T-cell (primary cell): ENCODE results near the gene CSTB. TPM values are rescaled to one million over a fixed set of nuclear protein-coding genes. Genes with fewer than 3 reads are reported as not detected.

Experiments used
- ATAC-seq, 4 experiments: fragments of 200-7000 bp in 3 of 4; fragments of 150-1000 bp in 1 of 4; cut with Tn5 transposase; replicated peaks in 1 of 4; 1 replicate in 3 of 4; 2 replicates in 1 of 4; pipeline ENCODE4 v1.10.0; 2021; ENCODE audit warnings: moderate library complexity in 3 of 4, mild to moderate bottlenecking in 2 of 4, moderate number of reproducible peaks in 1 of 4
- CTCF ChIA-PET, 2 donors: fragments of 300-600 bp; sonication (Branson Sonifier 250); formaldehyde crosslinking; loops; one replicate each; lab custom pipeline; 2022; ENCODE audit warnings: antibody characterized with exemption in 2 of 2; lab: Charles Lee
- POLR2A ChIA-PET, 2 donors: fragments of 300-600 bp; sonication (Branson Sonifier 250); formaldehyde crosslinking; loops; one replicate each; lab custom pipeline; 2022; ENCODE audit warnings: antibody characterized with exemption in 2 of 2; lab: Charles Lee
- DNase-seq, 35 experiments: peaks; one replicate each; pipeline versions ENCODE4 v3.0.0 to v3.0.0-alpha.2; 2013 to 2023
- H3K27ac ChIP-seq: one replicate; pipeline ENCODE4 v1.5.1; 2013; ENCODE audit warnings: low read length
- H3K27me3 ChIP-seq, 2 experiments: replicated peaks in 1 of 2; 1 replicate in 1 of 2; 2 replicates in 1 of 2; pipeline versions ENCODE4 v1.6.1 to v1.7.0; 2013; ENCODE audit warnings: low read length in 1 of 2, mixed read lengths in 1 of 2; ENCODE audit not compliant: control insufficient read depth in 2 of 2, insufficient read depth in 2 of 2; ENCODE audit errors: extremely low read depth in 1 of 2
- H3K36me3 ChIP-seq, 2 donors: 1 replicate in 1 of 2; 2 replicates in 1 of 2; pipeline versions ENCODE4 v1.6.1 to v1.7.0; 2013; ENCODE audit warnings: low read length in 1 of 2; ENCODE audit not compliant: control insufficient read depth in 2 of 2, insufficient read depth in 1 of 2; ENCODE audit errors: extremely low read depth in 1 of 2
- H3K4me1 ChIP-seq, 2 experiments: 1 replicate in 1 of 2; 2 replicates in 1 of 2; pipeline versions ENCODE4 v1.6.1 to v1.7.0; 2013; ENCODE audit warnings: low read length in 2 of 2, mixed read lengths in 1 of 2; ENCODE audit not compliant: insufficient read depth in 2 of 2, control insufficient read depth in 1 of 2; ENCODE audit errors: extremely low read depth in 1 of 2
- H3K4me3 ChIP-seq, 2 donors: 1 replicate in 1 of 2; 2 replicates in 1 of 2; pipeline versions ENCODE4 v1.5.1 to v1.7.0; 2013; ENCODE audit warnings: mild to moderate bottlenecking in 2 of 2, low read length in 1 of 2, moderate library complexity in 1 of 2; ENCODE audit not compliant: control insufficient read depth in 1 of 2; ENCODE audit errors: extremely low read depth in 1 of 2
- H3K9me3 ChIP-seq: 2 replicates; pipeline ENCODE4 v1.7.0; 2013
- H3K27ac Mint-ChIP-seq, 2 donors: one replicate each; pipeline ENCODE4 v1.8.0; 2020 to 2021; ENCODE audit warnings: mild to moderate bottlenecking in 2 of 2, mixed read lengths in 2 of 2
- H3K27me3 Mint-ChIP-seq, 2 donors: one replicate each; pipeline ENCODE4 v1.8.0; 2021 to 2022; ENCODE audit warnings: mixed read lengths in 2 of 2
- H3K36me3 Mint-ChIP-seq: one replicate; pipeline ENCODE4 v1.8.0; 2021; ENCODE audit warnings: mixed read lengths
- H3K4me1 Mint-ChIP-seq, 3 donors: one replicate each; pipeline ENCODE4 v1.8.0; 2020 to 2022; ENCODE audit warnings: mixed read lengths in 3 of 3, mild to moderate bottlenecking in 1 of 3
- H3K4me3 Mint-ChIP-seq, 3 donors: one replicate each; pipeline ENCODE4 v1.8.0; 2020 to 2022; ENCODE audit warnings: mild to moderate bottlenecking in 3 of 3, mixed read lengths in 3 of 3, moderate library complexity in 3 of 3
- H3K9me3 Mint-ChIP-seq, 3 donors: one replicate each; pipeline ENCODE4 v1.8.0; 2020 to 2022; ENCODE audit warnings: mixed read lengths in 3 of 3
- WGBS: methylation state at CpG from one replicate; pipeline ENCODE4 v1.1.5; 2013; ENCODE audit warnings: missing lambda C conversion rate; ENCODE audit not compliant: insufficient coverage; 5-methylcytosine and 5-hydroxymethylcytosine counted together
- total RNA-seq, 35 experiments: library from RNA in 6 of 35; stranded (reverse) in 6 of 35; fragments of 120-200 nt in 1 of 35; gene quantifications; one replicate each; pipeline versions ENCODE4 v1.2.1 to v1.2.4 and lab custom pipeline; 2013 to 2026

The CSTB gene
- total RNA-seq, 5 donors from 2014 or later (not counting 1 experiment from before 2014, with no cell fraction given): 19.0 to 34.7 (median 25.9) TPM

GRCh38 chr21:43770066-43770655, 5.9 kb downstream of the CSTB start:
- no peaks in the 10 kb centered on the region for H3K9me3 ChIP-seq
- H3K27me3 ChIP-seq: peaks cover 0 to 13% of the 10 kb centered on the region in 2 experiments
- peaks cover 2 to 12% of the 10 kb centered on the region in 2 experiments for H3K4me1 ChIP-seq
- H3K9me3 Mint-ChIP-seq: no peaks in the 10 kb centered on the region
- no peak for ATAC-seq
- ChIA-PET CTCF (no interaction called here), POLR2A (no interaction called here)
- no peak overlapping the region for H3K27ac Mint-ChIP-seq
- no peak overlapping the region for H3K4me3 ChIP-seq
- H3K4me3 Mint-ChIP-seq: no peak overlapping the region
- WGBS: 92% methylated on average over 16 of the region's 21 CpGs
- H3K27me3 Mint-ChIP-seq: no peaks in the 10 kb centered on the region
- DNase-seq: no peak
- peaks cover 0 to 20% of the 10 kb centered on the region in 2 donors for H3K36me3 ChIP-seq
- H3K4me1 Mint-ChIP-seq: peaks cover 21 to 22% (median 21%) of the 10 kb centered on the region in 3 donors
- H3K36me3 Mint-ChIP-seq: peaks cover 18% of the 10 kb centered on the region
- no peak overlapping the region for H3K27ac ChIP-seq

- 94% methylated on average over 5 of the region's 11 CpGs for WGBS
- no peak for ATAC-seq
- no peak overlapping the region for H3K27ac ChIP-seq
- peaks cover 14 to 15% (median 15%) of the 10 kb centered on the region in 3 donors for H3K4me1 Mint-ChIP-seq
- no peak overlapping the region for H3K27ac Mint-ChIP-seq
- H3K4me3 Mint-ChIP-seq: no peak overlapping the region
- H3K9me3 ChIP-seq: no peaks in the 10 kb centered on the region
- H3K36me3 Mint-ChIP-seq: peaks cover 18% of the 10 kb centered on the region
- H3K27me3 Mint-ChIP-seq: no peaks in the 10 kb centered on the region
- no peaks in the 10 kb centered on the region for H3K9me3 Mint-ChIP-seq
- H3K36me3 ChIP-seq: peaks cover 0 to 20% of the 10 kb centered on the region in 2 donors
- ChIA-PET POLR2A (no interaction called here), CTCF (interaction anchor here in 1 of 2 donors (0.5 kb wide), 1 partner anchor 495 kb away, joined by 5 read pairs; no protein-coding TSS in a partner anchor)
- H3K27me3 ChIP-seq: peaks cover 0 to 13% of the 10 kb centered on the region in 2 experiments
- DNase-seq: no peak
- H3K4me1 ChIP-seq: peaks cover under 1 to 5% of the 10 kb centered on the region in 2 experiments
- no peak overlapping the region for H3K4me3 ChIP-seq
These were observed 6.7 kb downstream of the CSTB start for GRCh38 chr21:43769325-43769958.

- ChIA-PET CTCF (interaction anchor here in 1 of 2 donors (0.5 kb wide), 1 partner anchor 495 kb away, joined by 5 read pairs; no protein-coding TSS in a partner anchor), POLR2A (no interaction called here)
- Mint-ChIP-seq H3K27me3 (no peaks in the 10 kb centered on the region), H3K27ac (no peak overlapping the region), H3K9me3 (no peaks in the 10 kb centered on the region), H3K36me3 (peaks cover 15% of the 10 kb centered on the region), H3K4me3 (no peak overlapping the region), H3K4me1 (peaks cover 8 to 9% (median 9%) of the 10 kb centered on the region in 3 donors)
- Histone ChIP-seq H3K9me3 (no peaks in the 10 kb centered on the region), H3K4me1 (no peaks in the 10 kb centered on the region), H3K36me3 (peaks cover 0 to 14% of the 10 kb centered on the region in 2 donors), H3K27ac (no peak overlapping the region), H3K27me3 (peaks cover 0 to 13% of the 10 kb centered on the region in 2 experiments), H3K4me3 (no peak overlapping the region)
- ATAC-seq (no peak), DNase-seq (no peak)
- WGBS: 86% methylated on average over 6 of the region's 8 CpGs
These were observed 7.3 kb downstream of the CSTB start for GRCh38 chr21:43768868-43769167.

GRCh38 chr21:43767984-43768867, 7.9 kb downstream of the CSTB start:
- no peak overlapping the region for H3K27ac Mint-ChIP-seq
- H3K4me1 Mint-ChIP-seq: peaks cover 2 to 6% (median 6%) of the 10 kb centered on the region in 3 donors
- Histone ChIP-seq H3K4me3 (no peak overlapping the region), H3K4me1 (no peaks in the 10 kb centered on the region), H3K36me3 (peaks cover 0 to 8% of the 10 kb centered on the region in 2 donors), H3K9me3 (no peaks in the 10 kb centered on the region), H3K27ac (no peak overlapping the region), H3K27me3 (peaks cover 0 to 13% of the 10 kb centered on the region in 2 experiments)
- CTCF ChIA-PET: no interaction called here
- no peak for ATAC-seq
- no peaks in the 10 kb centered on the region for H3K9me3 Mint-ChIP-seq
- POLR2A ChIA-PET: no interaction called here
- no peak overlapping the region for H3K4me3 Mint-ChIP-seq
- WGBS: 81% methylated on average over 28 of the region's 34 CpGs
- peaks cover 12% of the 10 kb centered on the region for H3K36me3 Mint-ChIP-seq
- no peaks in the 10 kb centered on the region for H3K27me3 Mint-ChIP-seq
- no peak for DNase-seq

GRCh38 chr21:43767498-43767983, 8.6 kb downstream of the CSTB start:
- Histone ChIP-seq H3K27me3 (peaks cover 0 to 13% of the 10 kb centered on the region in 2 experiments), H3K4me1 (no peaks in the 10 kb centered on the region), H3K36me3 (peaks cover 0 to 2% of the 10 kb centered on the region in 2 donors), H3K27ac (no peak overlapping the region), H3K9me3 (no peaks in the 10 kb centered on the region), H3K4me3 (no peak overlapping the region)
- no peaks in the 10 kb centered on the region for H3K27me3 Mint-ChIP-seq
- H3K36me3 Mint-ChIP-seq: peaks cover 10% of the 10 kb centered on the region
- H3K4me1 Mint-ChIP-seq: peaks cover 0 to 6% (median 4%) of the 10 kb centered on the region in 3 donors
- DNase-seq: no peak
- ChIA-PET CTCF (no interaction called here), POLR2A (no interaction called here)
- no peak overlapping the region for H3K27ac Mint-ChIP-seq
- no peak overlapping the region for H3K4me3 Mint-ChIP-seq
- WGBS: 89% methylated on average over 15 of the region's 15 CpGs
- ATAC-seq: no peak
- H3K9me3 Mint-ChIP-seq: no peaks in the 10 kb centered on the region
